C1 segment of cervical spinal cord (tissue), 14 donors: ENCODE data around the gene TCEAL8.
"Not testable (repeated sequence)": the region's sequence is repeated elsewhere in the genome, so short reads cannot be mapped to it uniquely, and the experiment has no call there.

Source experiments
- DNase-seq, 14 donors: peaks; one replicate each; lab custom pipeline; 2025; lab: John Stamatoyannopoulos, UW

Gene TCEAL8, protein sequence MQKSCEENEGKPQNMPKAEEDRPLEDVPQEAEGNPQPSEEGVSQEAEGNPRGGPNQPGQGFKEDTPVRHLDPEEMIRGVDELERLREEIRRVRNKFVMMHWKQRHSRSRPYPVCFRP

DNA sequence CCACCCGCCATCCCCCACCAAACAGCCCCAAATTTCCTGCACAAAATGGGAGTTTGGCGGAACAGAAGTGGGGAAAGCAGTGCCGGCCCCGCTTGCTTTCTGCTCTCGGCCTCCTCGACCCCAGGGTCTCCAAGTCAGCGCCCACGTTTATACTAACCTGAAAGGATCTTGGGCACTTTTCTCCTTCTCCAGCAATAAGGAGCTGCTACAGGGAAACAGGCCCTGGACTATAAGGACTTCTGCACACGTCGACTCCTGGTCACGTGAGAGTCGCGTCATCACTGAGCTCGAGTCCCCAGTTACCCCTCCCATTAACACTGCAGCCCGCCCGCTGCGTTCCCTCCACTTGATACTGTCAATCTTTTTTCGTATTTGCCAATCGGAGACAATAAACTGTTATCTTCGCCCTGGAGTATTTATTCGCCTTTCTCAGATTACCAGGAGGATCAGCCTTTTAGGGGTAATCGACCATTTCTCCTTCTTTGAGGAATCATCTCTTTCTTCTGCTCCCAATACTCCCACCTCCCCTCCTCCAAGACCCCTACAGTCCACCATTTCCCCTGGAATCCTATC is at the start of gene TCEAL8:
Gene TCEAL8, minus strand, starts transcription at position 235 of the 573 bp plus-strand sequence. CDS start 1,176 bp downstream, outside the sequence.
- DNase-seq = peak in 12 of 14 donors; percentile 21 to 77 (median 53)

DNA sequence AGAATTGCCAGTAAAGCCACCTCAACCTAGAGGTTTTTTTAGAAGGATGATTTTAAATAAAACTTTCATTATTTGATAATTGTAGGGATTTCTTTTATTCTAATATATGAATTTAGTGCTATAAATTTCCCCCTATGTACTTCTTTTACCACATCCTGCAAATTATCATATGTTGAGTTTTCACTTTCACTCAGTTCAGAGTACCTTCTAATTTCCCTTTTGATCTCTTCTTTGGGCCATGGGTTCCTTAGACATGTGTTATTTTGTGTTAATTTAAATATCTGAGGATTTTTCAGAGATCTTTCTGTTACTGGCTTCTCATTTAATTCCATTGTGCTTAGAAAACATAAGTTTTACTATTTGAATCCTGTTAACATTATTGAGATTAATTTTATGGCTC is 49.8 kb upstream of the TCEAL8 start:
- DNase-seq = no peak

DNA sequence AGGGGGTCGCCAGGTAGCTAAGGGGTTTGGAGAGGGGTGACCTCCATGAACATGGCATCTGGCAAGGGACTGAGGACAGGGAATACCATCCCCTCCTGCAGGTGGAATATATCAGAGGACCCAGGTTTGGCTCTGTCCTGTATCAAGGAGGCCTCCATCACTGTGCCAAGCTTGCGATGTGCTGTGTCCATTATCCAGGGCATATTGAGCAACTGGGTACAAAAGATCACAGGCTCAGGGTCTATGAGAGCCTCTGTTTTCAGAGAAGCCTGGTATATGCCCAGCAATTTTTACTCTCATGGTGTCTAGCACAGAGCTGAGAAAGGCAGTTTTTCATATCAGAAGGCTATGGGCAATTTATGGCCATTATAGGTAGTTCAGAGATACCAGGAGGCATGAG is 38.2 kb upstream of the TCEAL8 start:
- DNase-seq = no peak

DNA sequence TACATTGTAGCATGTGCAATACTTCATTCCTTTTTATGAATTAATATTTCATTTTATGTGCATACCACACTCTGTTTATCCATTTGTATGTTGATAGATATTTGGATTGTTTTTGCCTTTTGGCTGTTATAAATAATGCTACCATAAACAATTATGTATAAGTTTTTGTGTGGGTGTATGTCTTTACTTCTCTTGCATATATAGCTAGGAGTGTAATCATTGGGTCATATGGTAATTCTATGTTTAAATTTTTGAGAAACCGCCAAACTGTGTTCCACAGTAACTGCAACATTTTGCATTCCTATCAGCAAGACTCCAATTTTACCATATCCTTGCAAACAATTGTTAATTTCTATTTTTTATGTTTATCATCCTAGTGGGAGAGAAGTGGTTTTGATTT is 24.7 kb upstream of the TCEAL8 start:
- DNase-seq = no peak

DNA sequence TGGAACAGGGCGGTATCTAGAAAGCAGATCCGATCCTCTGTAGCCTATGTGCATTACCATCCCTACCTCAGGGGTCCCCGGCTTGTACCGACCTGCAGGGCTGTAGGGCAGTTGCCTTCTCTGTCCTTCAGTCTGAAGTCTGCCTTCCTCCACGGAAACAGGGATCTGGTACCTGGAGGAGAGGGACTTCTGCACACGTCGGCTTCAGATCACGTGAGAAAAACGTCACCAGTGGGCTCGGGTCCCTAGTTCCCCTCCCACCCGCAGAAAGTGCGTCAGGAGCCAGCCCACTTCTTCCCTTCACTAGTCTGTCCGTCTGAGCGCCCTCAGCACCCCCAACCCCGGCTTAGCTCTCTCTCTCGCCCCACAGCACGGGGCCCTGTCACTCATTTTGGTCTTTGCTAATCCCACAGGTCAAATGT is 21.6 kb upstream of the TCEAL8 start, which contains the start of gene TCEAL5:
Gene TCEAL5, minus strand, starts transcription at position 170 of the 422 bp plus-strand sequence. CDS start 2,187 bp downstream, outside the sequence.
- peak in 12 of 14 donors; percentile 0 to 85 (median 13) for DNase-seq

DNA sequence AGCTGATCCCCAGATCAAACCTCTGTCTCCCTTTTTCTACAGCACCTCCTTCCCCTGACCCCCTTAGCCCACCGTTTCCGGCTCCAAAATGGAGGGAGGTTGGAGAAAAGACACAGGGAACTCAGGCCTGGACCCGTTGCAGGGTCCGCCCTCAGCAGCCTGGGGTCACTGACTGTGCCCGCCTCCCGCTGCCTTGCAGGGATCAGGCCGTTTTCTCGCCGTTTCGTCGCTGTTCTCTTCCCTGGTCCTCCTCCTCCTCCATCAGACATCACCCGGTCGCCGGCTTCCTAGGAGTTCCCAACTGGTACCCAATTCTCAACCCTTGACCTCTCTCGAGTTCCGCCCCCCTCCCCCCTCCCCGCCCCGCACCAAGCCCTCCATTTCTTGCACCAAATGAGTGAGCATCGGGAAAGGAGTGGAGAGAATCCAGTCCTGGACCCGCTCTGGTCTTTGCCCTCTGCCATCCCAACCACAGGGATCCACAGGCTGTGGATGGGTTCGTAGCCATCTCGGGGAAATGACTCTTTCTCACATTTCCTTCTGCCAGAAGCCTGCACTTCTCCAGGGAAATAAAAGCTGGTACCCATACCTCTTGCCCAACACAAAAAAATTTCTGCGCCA is 21.1 kb upstream of the TCEAL8 start:
- peak in 2 of 14 donors; percentile 6 to 22 for DNase-seq

DNA sequence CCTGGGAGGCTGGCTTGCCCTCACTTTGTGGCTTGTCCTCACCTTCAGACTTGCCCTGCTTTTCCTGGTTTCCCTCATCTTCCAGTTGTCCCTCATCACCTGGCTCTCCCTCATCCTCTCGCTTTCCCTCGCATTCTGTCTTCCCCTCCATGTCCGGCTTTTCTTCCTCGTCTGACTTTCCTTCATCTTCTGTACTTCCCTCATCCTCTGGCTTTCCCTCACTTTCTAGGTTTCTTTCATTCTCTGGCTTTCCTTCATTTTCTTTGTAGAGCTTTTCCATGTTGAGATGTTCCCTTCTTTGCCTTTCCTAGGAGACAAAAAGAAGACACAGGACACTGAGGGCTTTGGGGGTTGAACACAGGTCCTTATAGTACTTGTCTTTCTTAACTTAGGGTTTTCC is 19.3 kb upstream of the TCEAL8 start:
- no peak for DNase-seq

DNA sequence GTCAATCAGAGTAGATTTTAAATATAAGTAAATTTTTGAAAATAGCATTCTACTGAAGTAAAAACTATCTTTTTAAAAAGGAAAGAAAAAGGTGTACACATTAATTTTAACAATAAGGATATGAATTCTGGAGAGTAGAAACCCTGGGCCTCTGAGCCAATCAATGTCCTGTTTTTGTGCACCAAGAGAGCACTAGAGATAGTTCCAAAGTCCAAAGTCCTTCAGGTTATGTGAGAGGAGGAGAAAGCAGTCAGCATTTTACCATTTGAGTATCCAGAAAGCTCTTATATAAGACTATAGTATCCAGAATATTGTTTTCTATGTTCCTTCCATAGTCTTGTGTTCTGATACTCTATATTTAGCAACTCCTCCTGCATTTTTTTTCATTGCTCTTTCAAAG is 3.3 kb upstream of the TCEAL8 start:
- no peak for DNase-seq

DNA sequence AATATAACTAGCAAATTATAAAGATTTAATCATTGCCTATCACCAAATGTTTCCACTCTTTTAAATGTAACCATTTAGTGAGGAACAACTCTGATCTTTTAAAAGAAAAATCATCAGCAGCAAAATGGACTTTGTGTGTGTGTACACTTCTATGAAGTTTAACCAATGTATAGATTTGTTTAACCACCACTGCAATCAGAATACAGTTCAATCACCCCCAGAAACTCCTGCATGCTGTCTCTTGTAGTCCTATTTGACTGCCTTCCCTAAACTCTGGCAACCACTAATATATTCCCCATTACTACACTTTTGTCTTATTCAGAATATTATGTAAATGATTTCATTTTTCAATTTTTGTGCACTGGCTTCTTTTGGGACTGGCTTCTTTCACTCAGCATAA is 1.7 kb upstream of the TCEAL8 start:
- DNase-seq = no peak

DNA sequence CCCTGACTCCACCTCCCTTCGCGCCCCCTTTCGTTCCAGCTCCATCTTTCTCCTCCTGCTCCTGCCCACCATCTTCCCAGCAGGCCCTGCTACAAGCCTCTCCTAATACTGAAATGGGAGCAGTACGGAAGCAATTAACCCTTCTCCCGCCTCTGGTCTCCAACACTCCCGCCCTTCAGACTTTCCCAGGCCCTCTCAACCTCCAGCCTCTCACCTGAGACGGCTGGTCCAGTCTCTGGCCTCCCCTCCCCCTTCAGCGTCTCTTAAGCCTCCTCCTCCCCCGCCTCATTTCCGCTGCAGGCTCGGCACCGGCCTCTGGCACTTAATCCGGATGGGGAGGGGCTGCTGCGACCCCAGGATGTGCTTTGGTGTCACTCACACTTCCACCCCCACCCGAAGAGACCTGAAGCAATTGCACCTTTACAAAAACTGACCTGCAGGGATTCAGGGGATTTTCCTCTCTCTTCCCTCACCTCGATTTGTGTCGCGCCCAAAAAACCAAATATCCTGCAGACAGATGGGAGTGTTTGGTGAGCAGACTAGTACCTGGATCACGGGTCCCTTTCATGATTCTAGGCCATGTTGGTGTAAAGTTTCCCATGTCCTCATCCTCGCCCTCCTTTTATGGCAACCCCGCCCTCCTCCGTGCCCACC is 657 bp downstream of the TCEAL8 start:
- peak in 11 of 14 donors; percentile 13 to 65 (median 44) for DNase-seq

DNA sequence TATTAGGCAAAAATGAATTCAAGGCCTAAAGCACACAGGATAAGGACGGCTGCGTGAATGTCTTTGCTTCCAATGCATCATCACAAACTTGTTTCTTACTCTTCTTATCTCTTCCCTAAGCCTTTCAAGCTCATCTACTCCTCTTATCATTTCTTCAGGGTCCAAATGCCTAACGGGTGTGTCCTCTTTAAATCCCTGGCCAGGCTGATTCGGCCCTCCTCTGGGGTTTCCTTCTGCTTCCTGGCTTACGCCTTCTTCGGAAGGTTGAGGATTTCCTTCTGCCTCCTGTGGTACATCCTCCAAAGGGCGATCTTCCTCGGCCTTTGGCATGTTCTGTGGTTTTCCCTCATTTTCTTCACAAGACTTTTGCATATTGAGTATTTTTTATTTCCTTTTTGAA is 1.3 kb downstream of the TCEAL8 start:
- peak in 2 of 14 donors; percentile 0 to 16 for DNase-seq

DNA sequence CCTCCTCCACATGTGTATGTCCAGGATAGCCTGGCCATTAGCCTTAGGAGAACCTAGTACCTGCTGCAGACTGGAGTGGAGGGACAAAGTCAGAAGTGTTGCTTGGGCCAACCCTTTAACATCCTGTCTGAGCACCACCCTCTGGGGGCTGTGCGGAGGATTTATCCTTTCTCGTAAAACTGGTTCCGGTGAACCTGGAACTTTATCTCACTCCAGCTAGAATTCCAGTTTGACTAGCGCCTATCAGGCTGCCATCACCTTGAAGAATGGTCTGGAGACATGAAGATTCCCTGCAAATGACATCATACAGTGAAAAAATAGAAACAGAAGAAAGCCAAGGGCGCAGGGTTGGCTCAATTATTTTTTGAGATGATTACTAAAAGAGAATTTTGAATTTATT is 4.0 kb downstream of the TCEAL8 start:
- DNase-seq = no peak

DNA sequence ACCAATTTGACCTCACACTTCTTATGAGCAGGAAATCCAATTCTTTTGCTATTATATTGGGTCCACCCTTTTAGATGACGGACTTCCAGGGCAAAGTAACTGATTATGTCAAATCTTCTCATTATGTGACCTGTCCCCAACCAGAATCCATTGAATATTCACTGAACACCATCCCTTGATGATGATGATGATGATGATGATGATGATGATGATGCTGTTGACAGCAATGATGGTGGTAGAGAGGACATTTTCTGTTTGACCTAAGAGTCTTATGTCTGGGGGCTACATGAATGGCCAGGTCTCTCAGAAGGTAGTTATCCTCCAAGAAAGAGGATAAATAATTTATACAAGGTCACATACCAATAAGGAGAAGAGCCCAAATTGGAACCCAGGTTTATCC is 5.2 kb downstream of the TCEAL8 start:
- no peak for DNase-seq

DNA sequence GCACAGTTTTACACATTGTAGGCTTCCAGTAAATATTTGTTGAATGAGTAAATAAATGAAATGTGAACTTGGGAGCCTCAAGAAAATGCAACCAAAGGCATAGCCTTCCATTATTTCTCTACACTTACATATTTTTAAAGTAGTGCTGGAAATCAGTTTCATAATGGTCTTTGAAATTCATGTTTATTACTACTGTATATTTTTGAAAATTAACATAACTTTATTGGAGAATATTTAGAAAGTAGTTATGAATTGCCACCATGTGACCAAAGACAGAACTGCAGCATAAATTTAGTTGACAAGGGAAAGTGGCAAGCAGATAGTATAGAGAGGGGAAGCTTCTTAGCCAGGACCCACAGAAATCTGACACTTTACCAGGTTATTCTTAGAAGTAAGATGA is 6.4 kb downstream of the TCEAL8 start:
- DNase-seq = no peak

DNA sequence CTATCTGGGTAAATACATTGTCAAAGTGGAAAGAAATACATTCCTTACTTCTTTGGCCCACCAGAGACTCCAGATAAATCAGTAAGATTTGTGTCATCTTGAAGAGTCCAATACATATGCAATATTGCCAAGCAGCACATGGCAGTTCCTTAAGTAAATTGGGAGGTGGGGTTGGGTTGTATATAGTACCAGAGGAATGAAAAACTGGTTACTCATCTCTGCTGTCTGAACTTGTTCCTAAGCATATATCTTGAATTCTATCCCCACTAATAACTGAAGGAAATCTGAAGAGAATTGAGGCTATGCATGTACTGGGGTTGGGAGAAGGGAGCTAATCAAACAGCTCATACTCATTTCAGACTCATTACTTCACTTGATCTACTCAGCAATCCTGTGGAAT is 14.8 kb downstream of the TCEAL8 start:
- DNase-seq = no peak

DNA sequence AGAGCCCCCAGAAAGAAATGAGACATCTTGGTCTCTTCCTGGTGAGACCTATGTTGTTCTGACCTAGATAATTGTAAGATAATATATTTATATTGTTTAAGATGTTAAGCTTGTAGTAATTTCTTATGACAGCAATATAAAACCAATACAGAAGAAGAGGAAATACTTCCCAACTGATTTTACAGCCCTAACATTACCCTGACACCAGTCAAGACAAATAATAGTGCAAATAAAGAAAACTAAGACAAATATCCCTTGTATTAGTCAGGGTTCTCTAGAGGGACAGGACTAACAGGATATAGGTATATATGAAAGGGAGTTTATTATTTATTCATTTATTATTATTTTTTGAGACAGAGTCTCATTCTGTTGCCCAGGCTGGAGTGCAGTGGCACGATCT is 18.7 kb downstream of the TCEAL8 start:
- DNase-seq = no peak

DNA sequence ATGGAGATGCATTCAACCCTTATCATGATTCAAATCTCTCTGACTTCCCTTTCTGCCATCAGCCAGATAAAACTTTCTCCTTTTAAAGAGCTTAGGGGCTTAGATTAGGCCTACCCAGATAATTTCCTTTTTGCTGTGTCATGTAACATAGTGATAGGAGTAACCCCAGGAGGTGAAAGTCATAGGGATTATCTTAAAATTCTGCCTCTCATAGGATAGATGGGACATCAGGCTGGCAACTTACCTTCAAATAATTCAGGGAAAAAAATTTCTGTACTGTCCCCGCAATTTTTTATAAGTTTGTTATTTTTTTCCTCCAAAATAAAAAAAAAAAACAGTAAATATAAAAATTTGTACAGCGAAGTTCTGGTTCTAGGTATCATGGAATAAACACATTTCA is 19.3 kb downstream of the TCEAL8 start:
- not testable (repeated sequence) for DNase-seq

DNA sequence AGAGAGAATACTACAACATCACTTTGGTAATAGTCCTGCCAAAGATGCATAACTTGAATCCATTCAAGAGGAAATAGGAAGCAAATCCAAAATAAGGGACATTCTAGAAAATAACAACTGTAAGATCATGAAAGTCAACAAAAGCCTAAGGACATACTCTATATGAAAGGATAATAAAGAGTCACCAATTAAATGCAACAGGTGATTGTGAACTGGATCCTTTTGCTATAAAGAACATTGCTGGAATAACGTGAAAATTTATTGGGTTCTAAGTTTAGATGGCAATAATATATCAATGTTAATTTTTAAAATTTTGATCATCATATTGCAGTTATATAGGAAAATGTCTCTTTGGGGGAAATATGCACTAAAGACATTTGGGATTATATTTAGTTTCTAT is 20.1 kb downstream of the TCEAL8 start:
- DNase-seq = no peak

DNA sequence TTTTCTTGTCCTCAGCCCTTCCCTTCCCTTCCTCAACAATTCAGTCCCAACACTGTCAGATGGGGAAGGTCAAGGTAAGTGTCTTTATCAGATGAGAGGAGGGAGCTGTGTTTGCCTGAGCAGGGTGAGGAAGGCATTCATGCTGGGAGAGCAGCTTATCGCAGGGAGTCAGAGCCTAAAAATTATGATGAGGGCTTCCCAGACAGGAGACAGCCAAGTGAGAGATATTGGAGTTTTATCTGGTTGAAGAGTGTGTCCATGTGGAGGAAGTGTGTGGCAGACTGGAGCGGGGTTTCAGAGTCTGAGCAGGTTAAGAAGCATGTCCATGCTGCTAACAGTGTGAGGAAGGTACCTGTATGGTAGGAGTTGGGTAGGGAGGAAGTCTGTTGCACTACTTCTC is 21.7 kb downstream of the TCEAL8 start:
- DNase-seq = no peak

DNA sequence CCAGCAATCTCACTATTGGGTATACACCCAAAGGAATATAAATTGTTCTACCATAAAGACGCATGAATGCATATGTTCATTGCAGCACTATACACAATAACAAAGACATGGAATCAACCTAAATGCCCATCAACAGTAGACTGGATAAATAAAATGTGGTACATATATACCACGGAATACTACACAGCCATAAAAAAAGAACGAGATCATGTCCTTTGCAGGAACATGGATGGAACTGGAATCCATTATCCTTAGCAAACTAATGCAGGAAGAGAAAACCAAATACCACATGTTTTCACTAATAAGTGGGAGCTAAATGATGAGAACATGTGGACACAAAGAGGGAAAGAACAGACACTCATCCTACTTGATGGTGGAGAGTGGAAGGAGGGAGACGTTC is 29.0 kb downstream of the TCEAL8 start:
- not testable (repeated sequence) for DNase-seq

DNA sequence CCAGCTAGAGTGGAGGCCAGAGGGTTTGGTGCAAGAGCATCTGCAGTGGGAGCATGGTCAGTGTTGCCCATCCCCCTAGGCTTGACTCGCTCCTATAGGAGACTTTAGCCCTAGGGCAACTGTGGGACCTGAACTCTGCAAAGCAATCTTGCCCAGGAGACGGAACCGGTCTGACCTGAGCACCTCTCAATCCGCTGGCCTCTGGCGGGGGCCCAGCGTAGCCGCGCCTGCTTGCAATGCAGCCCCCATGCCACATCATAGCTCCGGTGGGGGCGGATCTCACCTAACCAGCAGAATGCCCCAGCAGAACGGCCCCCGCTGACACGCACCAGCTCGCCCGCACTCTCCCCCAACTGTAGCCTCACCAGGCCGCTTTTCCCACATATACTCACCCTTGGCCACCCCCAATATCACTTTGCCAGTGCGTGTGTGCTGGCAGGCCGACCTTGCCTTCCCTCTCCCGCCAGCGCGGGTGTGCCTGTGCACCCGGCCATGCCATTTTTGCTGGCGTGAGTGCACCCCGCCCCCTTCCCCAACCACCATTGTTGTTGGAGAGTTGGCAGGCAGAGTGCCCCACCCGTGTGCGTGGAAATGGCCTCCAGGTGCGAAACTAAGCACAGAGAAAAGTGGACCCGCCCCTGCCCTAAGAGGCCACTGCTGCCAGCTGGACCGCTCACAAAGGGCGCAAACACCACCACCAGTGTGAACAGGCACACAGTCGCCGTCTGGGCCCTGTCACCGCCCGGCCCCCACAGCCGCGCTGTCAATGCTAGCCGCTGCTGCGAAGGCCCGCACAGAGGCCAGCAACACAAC is 34.2 kb downstream of the TCEAL8 start:
- peak in 6 of 14 donors; percentile 0 to 19 (median 9) for DNase-seq
